ENCODE data around the gene HOXB13. TPM values are rescaled to one million over a fixed set of nuclear protein-coding genes. Genes with fewer than 3 reads are reported as not detected.

The HOXB13 gene
- total and polyA plus RNA-seq, 2 donors (not counting 3 experiments of a cell fraction or from before 2014, with no cell fraction given): not detected

- CTCF ChIA-PET: interaction anchor here (0.6 to 4.0 kb wide), 9 partner anchors 9 to 402 kb away, joined by 3 to 41 read pairs (median 3); partner anchors contain the start of gene PRAC2
- TF ChIP-seq, protein P1, sequence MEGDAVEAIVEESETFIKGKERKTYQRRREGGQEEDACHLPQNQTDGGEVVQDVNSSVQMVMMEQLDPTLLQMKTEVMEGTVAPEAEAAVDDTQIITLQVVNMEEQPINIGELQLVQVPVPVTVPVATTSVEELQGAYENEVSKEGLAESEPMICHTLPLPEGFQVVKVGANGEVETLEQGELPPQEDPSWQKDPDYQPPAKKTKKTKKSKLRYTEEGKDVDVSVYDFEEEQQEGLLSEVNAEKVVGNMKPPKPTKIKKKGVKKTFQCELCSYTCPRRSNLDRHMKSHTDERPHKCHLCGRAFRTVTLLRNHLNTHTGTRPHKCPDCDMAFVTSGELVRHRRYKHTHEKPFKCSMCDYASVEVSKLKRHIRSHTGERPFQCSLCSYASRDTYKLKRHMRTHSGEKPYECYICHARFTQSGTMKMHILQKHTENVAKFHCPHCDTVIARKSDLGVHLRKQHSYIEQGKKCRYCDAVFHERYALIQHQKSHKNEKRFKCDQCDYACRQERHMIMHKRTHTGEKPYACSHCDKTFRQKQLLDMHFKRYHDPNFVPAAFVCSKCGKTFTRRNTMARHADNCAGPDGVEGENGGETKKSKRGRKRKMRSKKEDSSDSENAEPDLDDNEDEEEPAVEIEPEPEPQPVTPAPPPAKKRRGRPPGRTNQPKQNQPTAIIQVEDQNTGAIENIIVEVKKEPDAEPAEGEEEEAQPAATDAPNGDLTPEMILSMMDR (IDR thresholded peaks at IDR 0.05; ENCODE audit: extremely low read depth in 1 of 2, insufficient read depth in 1 of 2, low read depth in 1 of 2, low read length in 2 of 2): no peak
- peak; percentile 15 for TF ChIP-seq EZH2 (IDR thresholded peaks at IDR 0.05; ENCODE audit: borderline replicate concordance, low read depth, low read length, severe bottlenecking)
- BruUV-seq (replicated peaks): no TSS peak
- no peak for DNase-seq (ENCODE audit: low read depth, low spot score)
- Histone ChIP-seq H3K4me1 (ENCODE audit: control insufficient read depth, extremely low read depth, insufficient read depth, low read length) (no peaks in the 10 kb centered on the region), H3K9me3 (replicated peaks; ENCODE audit: control insufficient read depth, insufficient read depth, low read length) (no peaks in the 10 kb centered on the region), H3K27ac (ENCODE audit: insufficient read depth, low read depth, low read length) (no peak overlapping the region), H3K4me3 (replicated peaks in 1 of 3; ENCODE audit: insufficient read depth in 1 of 3, low read depth in 1 of 3, low read length in 3 of 3) (no peak overlapping the region), H3K4me2 (ENCODE audit: insufficient read depth, low read length) (no peak overlapping the region), H2AFZ (ENCODE audit: low read depth, low read length) (no peak overlapping the region), H3K9ac (replicated peaks; ENCODE audit: extremely low read depth, insufficient read depth, low read length) (no peak overlapping the region), H3K79me2 (ENCODE audit: control insufficient read depth, insufficient read depth, low read length) (no peaks in the 10 kb centered on the region), H3K36me3 (ENCODE audit: control insufficient read depth in 2 of 2, extremely low read depth in 1 of 2, insufficient read depth in 2 of 2, low read length in 2 of 2) (no peaks in the 10 kb centered on the region), H3K9me1 (replicated peaks; ENCODE audit: control insufficient read depth, extremely low read depth, insufficient read depth, low read length) (no peaks in the 10 kb centered on the region), H3K27me3 (ENCODE audit: control insufficient read depth in 2 of 2, insufficient read depth in 2 of 2, low read length in 2 of 2) (peaks cover 86 to 96% of the 10 kb centered on the region in 2 experiments), H4K20me1 (replicated peaks; ENCODE audit: control insufficient read depth, extremely low read depth, insufficient read depth, low read length) (no peaks in the 10 kb centered on the region)
- FAIRE-seq: no peak
- intact Hi-C loops (cut with micrococcal nuclease) (no loop called here), dilution Hi-C loops (cut with MboI; ENCODE audit: extremely low pct_ligation_motif_present, low sequenced_read_pairs) (no loop called here)
- POLR2A ChIA-PET: no interaction called here
Observed at GRCh38 chr17:48734333-48735061, 5.9 kb upstream of the HOXB13 start.

GRCh38 chr17:48733632-48734328 is 5.2 kb upstream of the HOXB13 start:
- Histone ChIP-seq H3K27me3 (ENCODE audit: control insufficient read depth in 2 of 2, insufficient read depth in 2 of 2, low read length in 2 of 2) (peaks cover 86 to 94% of the 10 kb centered on the region in 2 experiments), H4K20me1 (replicated peaks; ENCODE audit: control insufficient read depth, extremely low read depth, insufficient read depth, low read length) (no peaks in the 10 kb centered on the region), H3K4me2 (ENCODE audit: insufficient read depth, low read length) (no peak overlapping the region), H3K9me3 (replicated peaks; ENCODE audit: control insufficient read depth, insufficient read depth, low read length) (no peaks in the 10 kb centered on the region), H3K36me3 (ENCODE audit: control insufficient read depth in 2 of 2, extremely low read depth in 1 of 2, insufficient read depth in 2 of 2, low read length in 2 of 2) (no peaks in the 10 kb centered on the region), H3K9me1 (replicated peaks; ENCODE audit: control insufficient read depth, extremely low read depth, insufficient read depth, low read length) (no peaks in the 10 kb centered on the region), H3K27ac (ENCODE audit: insufficient read depth, low read depth, low read length) (no peak overlapping the region), H3K79me2 (ENCODE audit: control insufficient read depth, insufficient read depth, low read length) (no peaks in the 10 kb centered on the region), H3K4me3 (replicated peaks in 1 of 3; ENCODE audit: insufficient read depth in 1 of 3, low read depth in 1 of 3, low read length in 3 of 3) (no peak overlapping the region), H2AFZ (ENCODE audit: low read depth, low read length) (no peak overlapping the region), H3K9ac (replicated peaks; ENCODE audit: extremely low read depth, insufficient read depth, low read length) (no peak overlapping the region), H3K4me1 (ENCODE audit: control insufficient read depth, extremely low read depth, insufficient read depth, low read length) (no peaks in the 10 kb centered on the region)
- dilution Hi-C loops (cut with MboI; ENCODE audit: extremely low pct_ligation_motif_present, low sequenced_read_pairs): no loop called here
- no peak for FAIRE-seq
- intact Hi-C loops (cut with micrococcal nuclease): no loop called here
- BruUV-seq (replicated peaks): no TSS peak
- TF ChIP-seq GATA2 (IDR thresholded peaks at IDR 0.05; ENCODE audit: insufficient read depth, insufficient read length, low read depth, low read length) (no peak), EZH2 (IDR thresholded peaks at IDR 0.05; ENCODE audit: borderline replicate concordance, low read depth, low read length, severe bottlenecking) (no peak), POLR2A (IDR thresholded peaks at IDR 0.05; ENCODE audit: low read depth, low read length) (no peak), JUN (IDR thresholded peaks at IDR 0.05; ENCODE audit: borderline replicate concordance, insufficient read depth, insufficient read length, low read depth) (no peak), FOS (IDR thresholded peaks at IDR 0.05; ENCODE audit: borderline replicate concordance, insufficient read depth, low read length) (no peak), MYC (IDR thresholded peaks at IDR 0.05; ENCODE audit: low read depth, low read length) (no peak), MAX (IDR thresholded peaks at IDR 0.05; ENCODE audit: insufficient read depth, insufficient read length) (no peak), POLR2AphosphoS5 (IDR thresholded peaks at IDR 0.05; ENCODE audit: insufficient read depth, low read depth, low read length) (no peak)
- TF ChIP-seq, protein P1 (IDR thresholded peaks at IDR 0.05; ENCODE audit: extremely low read depth in 1 of 2, insufficient read depth in 1 of 2, low read depth in 1 of 2, low read length in 2 of 2): no peak
- ChIA-PET CTCF (interaction anchor here (0.6 to 4.0 kb wide), 8 partner anchors 10 to 402 kb away, joined by 3 to 41 read pairs (median 3); partner anchors contain the start of gene PRAC2), POLR2A (no interaction called here)
- DNase-seq (ENCODE audit: low read depth, low spot score): no peak

Measured in endothelial cell of umbilical vein (primary cell).